HUES64 (cell line): Measurements from ENCODE around the gene ZBTB1.
"Not testable (repeated sequence)": the region's sequence is repeated elsewhere in the genome, so short reads cannot be mapped to it uniquely, and the experiment has no call there.

ENCODE experiments used
- H3K27ac ChIP-seq: 2 replicates; pipeline ENCODE4 v1.7.0; 2013; ENCODE audit warnings: low read depth, low read length, inconsistent platforms
- H3K27me3 ChIP-seq: 2 replicates; pipeline ENCODE4 v1.6.1; 2013; ENCODE audit warnings: mild to moderate bottlenecking, low read length; ENCODE audit not compliant: insufficient read depth
- H3K36me3 ChIP-seq: 2 replicates; pipeline ENCODE4 v1.6.1; 2013; ENCODE audit warnings: mild to moderate bottlenecking, low read length; ENCODE audit not compliant: insufficient read depth
- H3K4me1 ChIP-seq: 2 replicates; pipeline ENCODE4 v1.6.1; 2013; ENCODE audit warnings: mild to moderate bottlenecking, low read length, moderate library complexity; ENCODE audit not compliant: insufficient read depth
- H3K4me3 ChIP-seq: 2 replicates; pipeline ENCODE4 v1.5.1; 2013; ENCODE audit warnings: mild to moderate bottlenecking, low read length, moderate library complexity
- H3K9ac ChIP-seq: 2 replicates; pipeline ENCODE4 v1.6.1; 2013; ENCODE audit warnings: mild to moderate bottlenecking, low read depth, low read length
- H3K9me3 ChIP-seq: 2 replicates; pipeline ENCODE4 v1.6.1; 2013; ENCODE audit warnings: low read depth, low read length; ENCODE audit not compliant: insufficient read depth
- WGBS: fragments of 150-250, 120-280 bp; methylation state at CpG from one replicate; pipeline ENCODE4 v1.1.7; 2013; ENCODE audit warnings: missing lambda C conversion rate; 5-methylcytosine and 5-hydroxymethylcytosine counted together

Gene ZBTB1

GRCh38 chr14:64509036-64509435, 4.5 kb downstream of the ZBTB1 start:
- H3K9me3 ChIP-seq = no peaks in the 10 kb centered on the region
- 58% methylated on average over 8 of the region's 8 CpGs for WGBS
- no peak overlapping the region for H3K27ac ChIP-seq
- H3K4me1 ChIP-seq = peaks cover 36% of the 10 kb centered on the region
- no peaks in the 10 kb centered on the region for H3K27me3 ChIP-seq
- no peaks in the 10 kb centered on the region; the same call in 1 of the 2 replicates for H3K36me3 ChIP-seq
- no peak overlapping the region for H3K4me3 ChIP-seq
- no peak overlapping the region for H3K9ac ChIP-seq

GRCh38 chr14:64510825-64511671, 6.5 kb downstream of the ZBTB1 start:
- H3K4me1 ChIP-seq = peaks cover 33% of the 10 kb centered on the region
- no peak overlapping the region for H3K9ac ChIP-seq
- no peaks in the 10 kb centered on the region for H3K27me3 ChIP-seq
- no peaks in the 10 kb centered on the region; the same call in 1 of the 2 replicates for H3K36me3 ChIP-seq
- H3K9me3 ChIP-seq = no peaks in the 10 kb centered on the region
- no peak overlapping the region for H3K4me3 ChIP-seq
- H3K27ac ChIP-seq = no peak overlapping the region
- 19% methylated on average over 3 of the region's 4 CpGs for WGBS

- Histone ChIP-seq H3K9ac (no peak overlapping the region), H3K4me3 (no peak overlapping the region), H3K27ac (no peak overlapping the region), H3K36me3 (no peaks in the 10 kb centered on the region; the same call in 1 of the 2 replicates), H3K27me3 (no peaks in the 10 kb centered on the region), H3K4me1 (peaks cover 17% of the 10 kb centered on the region), H3K9me3 (no peaks in the 10 kb centered on the region)
- WGBS = 95% methylated on average over 2 of the region's 2 CpGs
Observed at GRCh38 chr14:64513271-64513670, 8.7 kb downstream of the ZBTB1 start.

GRCh38 chr14:64515053-64515452, 10.5 kb downstream of the ZBTB1 start:
- peaks cover 7% of the 10 kb centered on the region; the same call in 1 of the 2 replicates for H3K4me1 ChIP-seq
- H3K27me3 ChIP-seq = no peaks in the 10 kb centered on the region
- H3K27ac ChIP-seq = no peak overlapping the region
- no peaks in the 10 kb centered on the region for H3K9me3 ChIP-seq
- H3K9ac ChIP-seq = no peak overlapping the region
- WGBS = 97% methylated on average over 1 of the region's 1 CpG
- no peak overlapping the region for H3K4me3 ChIP-seq
- no peaks in the 10 kb centered on the region; the same call in 1 of the 2 replicates for H3K36me3 ChIP-seq

- Histone ChIP-seq H3K27ac (no peak overlapping the region), H3K4me3 (no peak overlapping the region), H3K4me1 (no peaks in the 10 kb centered on the region), H3K9me3 (no peaks in the 10 kb centered on the region), H3K9ac (no peak overlapping the region), H3K36me3 (peaks cover 10% of the 10 kb centered on the region), H3K27me3 (no peaks in the 10 kb centered on the region)
- WGBS = 86% methylated on average over 1 of the region's 1 CpG
Observed at GRCh38 chr14:64516969-64517368, 12.4 kb downstream of the ZBTB1 start.

GRCh38 chr14:64517667-64518066, 13.1 kb downstream of the ZBTB1 start:
- H3K4me1 ChIP-seq, H3K27ac ChIP-seq: not testable (repeated sequence)
- H3K36me3 ChIP-seq = peaks cover 17% of the 10 kb centered on the region

GRCh38 chr14:64518229-64518628, 13.7 kb downstream of the ZBTB1 start:
- no peaks in the 10 kb centered on the region for H3K27me3 ChIP-seq
- H3K4me3 ChIP-seq = no peak overlapping the region
- H3K36me3 ChIP-seq = peaks cover 22% of the 10 kb centered on the region
- no peaks in the 10 kb centered on the region for H3K9me3 ChIP-seq
- no peaks in the 10 kb centered on the region for H3K4me1 ChIP-seq
- no peak overlapping the region for H3K27ac ChIP-seq
- H3K9ac ChIP-seq = no peak overlapping the region
- 97% methylated on average over 4 of the region's 4 CpGs for WGBS

More at GRCh38 chr14:64517667-64518066, 13.1 kb downstream of the ZBTB1 start:
- H3K27me3 ChIP-seq, H3K9me3 ChIP-seq, H3K4me3 ChIP-seq, H3K9ac ChIP-seq: not testable (repeated sequence)
- 95% methylated on average over 6 of the region's 6 CpGs for WGBS

- H3K27ac ChIP-seq = no peak overlapping the region
Observed at GRCh38 chr14:64520699-64521098, 16.1 kb downstream of the ZBTB1 start.

GRCh38 chr14:64522591-64523355, 18.2 kb downstream of the ZBTB1 start:
- no peaks in the 10 kb centered on the region for H3K9me3 ChIP-seq
- H3K4me1 ChIP-seq = no peaks in the 10 kb centered on the region
- H3K27ac ChIP-seq = no peak overlapping the region
- no peak overlapping the region for H3K4me3 ChIP-seq
- H3K27me3 ChIP-seq = no peaks in the 10 kb centered on the region
- no peak overlapping the region for H3K9ac ChIP-seq
- H3K36me3 ChIP-seq = peaks cover 39% of the 10 kb centered on the region
- 91% methylated on average over 8 of the region's 9 CpGs for WGBS

More at GRCh38 chr14:64520699-64521098, 16.1 kb downstream of the ZBTB1 start:
- Histone ChIP-seq H3K9me3 (no peaks in the 10 kb centered on the region), H3K9ac (no peak overlapping the region), H3K36me3 (peaks cover 39% of the 10 kb centered on the region), H3K4me3 (no peak overlapping the region), H3K27me3 (no peaks in the 10 kb centered on the region), H3K4me1 (no peaks in the 10 kb centered on the region)
- WGBS = 96% methylated on average over 4 of the region's 4 CpGs

GRCh38 chr14:64525354-64525753, 20.8 kb downstream of the ZBTB1 start:
- Histone ChIP-seq H3K4me3 (no peak overlapping the region), H3K9me3 (no peaks in the 10 kb centered on the region), H3K9ac (no peak overlapping the region), H3K27me3 (no peaks in the 10 kb centered on the region), H3K4me1 (no peaks in the 10 kb centered on the region), H3K27ac (no peak overlapping the region), H3K36me3 (peaks cover 39% of the 10 kb centered on the region)
- whole genome bisulfite sequencing = no CpG with 5 or more reads among the region's 2 CpGs

- no peak overlapping the region for H3K9ac ChIP-seq
- H3K9me3 ChIP-seq = no peaks in the 10 kb centered on the region
- H3K27ac ChIP-seq = no peak overlapping the region
- H3K36me3 ChIP-seq = no peaks in the 10 kb centered on the region
- no peaks in the 10 kb centered on the region for H3K4me1 ChIP-seq
- 94% methylated on average over 2 of the region's 2 CpGs for WGBS
- H3K27me3 ChIP-seq = no peaks in the 10 kb centered on the region
- no peak overlapping the region for H3K4me3 ChIP-seq
Observed at GRCh38 chr14:64531567-64531966, 27.0 kb downstream of the ZBTB1 start.
